CD14-positive monocyte (primary cell): ENCODE results near the gene JDP2. TPM values are rescaled to one million over a fixed set of nuclear protein-coding genes. Genes with fewer than 3 reads are reported as not detected.

Experiments used
- DNase-seq, 3 donors: peaks; one replicate each; pipeline ENCODE4 v3.0.0-alpha.2; 2011 to 2022
- H2AFZ ChIP-seq: 2 replicates; pipeline ENCODE4 v1.6.0; 2012; ENCODE audit warnings: mild to moderate bottlenecking, low read depth, low read length, inconsistent platforms; ENCODE audit not compliant: insufficient read depth, poor library complexity, severe bottlenecking
- H3K27ac ChIP-seq, 2 donors: 1 replicate in 1 of 2; 2 replicates in 1 of 2; pipeline ENCODE4 v1.5.1; 2012 to 2013; ENCODE audit warnings: low read length in 2 of 2, control low read depth in 1 of 2, inconsistent platforms in 1 of 2, low read depth in 1 of 2, mild to moderate bottlenecking in 1 of 2
- H3K27me3 ChIP-seq, 2 donors: one replicate each; pipeline versions ENCODE4 v1.6.0 to v1.6.1; 2011 to 2013; ENCODE audit warnings: low read length in 2 of 2; ENCODE audit not compliant: control insufficient read depth in 2 of 2, insufficient read depth in 2 of 2
- H3K36me3 ChIP-seq, 2 donors: replicated peaks in 1 of 2; 1 replicate in 1 of 2; 2 replicates in 1 of 2; pipeline versions ENCODE4 v1.5.1 to v1.6.1; 2012 to 2013; ENCODE audit warnings: low read length in 2 of 2, control low read depth in 1 of 2, inconsistent platforms in 1 of 2, mild to moderate bottlenecking in 1 of 2; ENCODE audit not compliant: insufficient read depth in 2 of 2, control insufficient read depth in 1 of 2
- H3K4me1 ChIP-seq, 2 donors: 1 replicate in 1 of 2; 2 replicates in 1 of 2; pipeline versions ENCODE4 v1.5.1 to v1.6.1; 2012 to 2013; ENCODE audit warnings: low read length in 2 of 2, control low read depth in 1 of 2, inconsistent platforms in 1 of 2, mild to moderate bottlenecking in 1 of 2, moderate library complexity in 1 of 2; ENCODE audit not compliant: insufficient read depth in 2 of 2, control insufficient read depth in 1 of 2
- H3K4me2 ChIP-seq: replicated peaks from 2 replicates; pipeline ENCODE3; 2012; ENCODE audit warnings: low read length, moderate library complexity, mild to moderate bottlenecking; ENCODE audit not compliant: poor library complexity, severe bottlenecking; ENCODE audit errors: extremely low read depth
- H3K4me3 ChIP-seq, 3 experiments: fragments of 200-600 bp in 1 of 3; sonication (generic) in 1 of 3; replicated peaks in 1 of 3; 1 replicate in 2 of 3; 2 replicates in 1 of 3; pipeline ENCODE4 v1.5.1; 2011 to 2013; ENCODE audit warnings: low read length in 3 of 3, mild to moderate bottlenecking in 3 of 3, control low read depth in 2 of 3, low read depth in 2 of 3, inconsistent platforms in 1 of 3, moderate library complexity in 1 of 3
- H3K79me2 ChIP-seq: 2 replicates; pipeline ENCODE4 v1.6.0; 2012; ENCODE audit warnings: mild to moderate bottlenecking, control low read depth, inconsistent platforms, low read length, moderate library complexity; ENCODE audit not compliant: insufficient read depth
- H3K9ac ChIP-seq: 2 replicates; pipeline ENCODE4 v1.6.0; 2017; ENCODE audit warnings: low read length, mild to moderate bottlenecking; ENCODE audit not compliant: insufficient read depth, poor library complexity, severe bottlenecking
- H3K9me3 ChIP-seq, 2 donors: replicated peaks in 1 of 2; 1 replicate in 1 of 2; 2 replicates in 1 of 2; pipeline versions ENCODE4 v1.5.1 to v1.6.1; 2012 to 2013; ENCODE audit warnings: low read length in 2 of 2, control low read depth in 1 of 2; ENCODE audit not compliant: control insufficient read depth in 1 of 2, insufficient read depth in 1 of 2
- H4K20me1 ChIP-seq: 2 replicates; pipeline ENCODE4 v1.6.0; 2012; ENCODE audit warnings: mild to moderate bottlenecking, low read length, control low read depth, moderate library complexity; ENCODE audit not compliant: insufficient read depth
- H3K27ac Mint-ChIP-seq, 7 donors: one replicate each; pipeline ENCODE4 v1.8.0; 2020; ENCODE audit warnings: mild to moderate bottlenecking in 7 of 7, mixed read lengths in 7 of 7, moderate library complexity in 6 of 7, inconsistent platforms in 2 of 7
- H3K27me3 Mint-ChIP-seq, 3 donors: one replicate each; pipeline ENCODE4 v1.8.0; 2021 to 2022; ENCODE audit warnings: low read depth in 3 of 3, mild to moderate bottlenecking in 3 of 3, mixed read lengths in 3 of 3, moderate library complexity in 3 of 3, inconsistent platforms in 1 of 3
- H3K36me3 Mint-ChIP-seq, 2 donors: one replicate each; pipeline ENCODE4 v1.8.0; 2020; ENCODE audit warnings: mixed read lengths in 2 of 2, inconsistent platforms in 1 of 2, mild to moderate bottlenecking in 1 of 2
- H3K4me1 Mint-ChIP-seq: one replicate; pipeline ENCODE4 v1.8.0; 2020; ENCODE audit warnings: mild to moderate bottlenecking, mixed read lengths
- H3K4me3 Mint-ChIP-seq, 2 donors: one replicate each; pipeline ENCODE4 v1.8.0; 2020; ENCODE audit warnings: mild to moderate bottlenecking in 2 of 2, mixed read lengths in 2 of 2, moderate library complexity in 1 of 2
- H3K9me3 Mint-ChIP-seq, 7 donors: one replicate each; pipeline ENCODE4 v1.8.0; 2020 to 2022; ENCODE audit warnings: mixed read lengths in 7 of 7, mild to moderate bottlenecking in 6 of 7, moderate library complexity in 6 of 7, inconsistent platforms in 2 of 7
- WGBS: methylation state at CpG from one replicate; pipeline ENCODE4 v1.1.5; 2013; ENCODE audit warnings: missing lambda C conversion rate; ENCODE audit not compliant: insufficient coverage; 5-methylcytosine and 5-hydroxymethylcytosine counted together
- intact Hi-C, 2 donors: fragments of 100-400 bp; cut with micrococcal nuclease; formaldehyde crosslinking; loops; one replicate each; pipeline versions ENCODE4 v1.15.0 to v1.15.1; 2023
- polyA plus RNA-seq, 3 donors: library from polyadenylated mRNA; depleted of rRNA in 1 of 3; unstranded in 2 of 3; stranded (reverse) in 1 of 3; fragments of 300-500 nt in 2 of 3; fragments of >200 nt in 1 of 3; fragmentation: Illumina TruSeq in 2 of 3; gene quantifications; 1 replicate in 2 of 3; 2 replicates in 1 of 3; pipeline ENCODE4 v1.2.3, GENCODE V29; 2012 to 2021
- TF ChIP-seq, protein P1 (sequence below): fragments of 200-600 bp; IDR thresholded peaks from one replicate; pipeline ENCODE4 v1.8.0; 2022; ENCODE audit warnings: antibody characterized with exemption, mild to moderate bottlenecking

The JDP2 gene
- polyA plus RNA-seq, 3 donors, result 3.5 to 69.2 (median 14.2) TPM

DNA sequence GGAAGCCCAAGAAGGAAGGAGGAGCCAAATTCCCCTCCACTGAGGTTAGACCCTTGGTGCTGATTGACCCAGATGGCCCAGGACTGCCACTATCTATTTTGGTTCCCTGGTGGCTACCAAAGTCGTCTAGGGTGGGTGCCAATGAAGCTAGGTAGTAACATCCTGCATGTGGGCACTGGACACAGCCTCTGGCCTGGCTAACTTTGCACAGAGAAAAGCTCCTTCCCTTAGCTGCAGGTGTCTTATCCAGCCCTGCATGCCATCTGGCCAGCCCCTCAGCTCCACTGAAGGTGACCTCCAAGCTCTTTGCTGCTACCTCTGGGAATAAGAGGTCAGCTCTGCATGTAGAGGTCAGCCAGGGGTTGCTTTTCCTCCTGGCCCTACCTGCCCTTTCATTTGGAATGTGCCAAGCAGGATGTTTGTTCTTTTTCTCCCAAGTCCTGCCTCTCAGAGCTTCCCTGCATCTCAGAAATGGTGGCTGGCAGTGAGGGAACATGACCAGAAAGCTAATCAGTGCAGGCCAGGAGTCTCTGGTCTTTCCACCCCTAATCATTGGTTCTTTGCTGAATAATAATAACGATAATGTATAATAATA, 34.0 kb downstream of the JDP2 start:
- peaks cover 20% of the 10 kb centered on the region for H3K4me1 Mint-ChIP-seq

GRCh38 chr14:75464626-75465025, 36.8 kb downstream of the JDP2 start:
- H4K20me1 ChIP-seq, result peaks cover 100% of the 10 kb centered on the region
- Mint-ChIP-seq H3K9me3 (no peaks in the 10 kb centered on the region), H3K4me3 (no peak overlapping the region), H3K36me3 (peaks cover 83 to 93% of the 10 kb centered on the region in 2 donors), H3K4me1 (no peaks in the 10 kb centered on the region), H3K27ac (peak overlapping the region in 4 of 7 donors; percentile 35 to 68 (median 54)), H3K27me3 (peaks cover 0 to 4% (median 0%) of the 10 kb centered on the region in 3 donors)
- H3K27ac ChIP-seq, result peak overlapping the region in 1 of 2 donors; percentile 49
- H3K4me3 ChIP-seq, result no peak overlapping the region
- H3K4me1 ChIP-seq, result no peaks in the 10 kb centered on the region
- 100% methylated on average over 5 of the region's 6 CpGs for WGBS
- TF ChIP-seq, protein P1, sequence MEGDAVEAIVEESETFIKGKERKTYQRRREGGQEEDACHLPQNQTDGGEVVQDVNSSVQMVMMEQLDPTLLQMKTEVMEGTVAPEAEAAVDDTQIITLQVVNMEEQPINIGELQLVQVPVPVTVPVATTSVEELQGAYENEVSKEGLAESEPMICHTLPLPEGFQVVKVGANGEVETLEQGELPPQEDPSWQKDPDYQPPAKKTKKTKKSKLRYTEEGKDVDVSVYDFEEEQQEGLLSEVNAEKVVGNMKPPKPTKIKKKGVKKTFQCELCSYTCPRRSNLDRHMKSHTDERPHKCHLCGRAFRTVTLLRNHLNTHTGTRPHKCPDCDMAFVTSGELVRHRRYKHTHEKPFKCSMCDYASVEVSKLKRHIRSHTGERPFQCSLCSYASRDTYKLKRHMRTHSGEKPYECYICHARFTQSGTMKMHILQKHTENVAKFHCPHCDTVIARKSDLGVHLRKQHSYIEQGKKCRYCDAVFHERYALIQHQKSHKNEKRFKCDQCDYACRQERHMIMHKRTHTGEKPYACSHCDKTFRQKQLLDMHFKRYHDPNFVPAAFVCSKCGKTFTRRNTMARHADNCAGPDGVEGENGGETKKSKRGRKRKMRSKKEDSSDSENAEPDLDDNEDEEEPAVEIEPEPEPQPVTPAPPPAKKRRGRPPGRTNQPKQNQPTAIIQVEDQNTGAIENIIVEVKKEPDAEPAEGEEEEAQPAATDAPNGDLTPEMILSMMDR, result no peak
- DNase-seq, result no peak
- no peak overlapping the region for H2AFZ ChIP-seq
- intact Hi-C loops, result no loop called here
- H3K36me3 ChIP-seq, result peaks cover 85 to 100% of the 10 kb centered on the region in 2 donors
- H3K9ac ChIP-seq, result no peak overlapping the region
- no peak overlapping the region for H3K4me2 ChIP-seq
- H3K27me3 ChIP-seq, result no peaks in the 10 kb centered on the region
- H3K9me3 ChIP-seq, result no peaks in the 10 kb centered on the region
- H3K79me2 ChIP-seq, result peaks cover 52% of the 10 kb centered on the region

More for the DNA sequence above, 34.0 kb downstream of the JDP2 start:
- Mint-ChIP-seq H3K4me3 (no peak overlapping the region), H3K27me3 (peaks cover 0 to 4% (median 0%) of the 10 kb centered on the region in 3 donors), H3K36me3 (peaks cover 80 to 93% of the 10 kb centered on the region in 2 donors), H3K27ac (peak overlapping the region in 2 of 7 donors; percentile 57 to 68), H3K9me3 (peaks cover 0 to 3% (median 0%) of the 10 kb centered on the region in 7 donors)
- H3K4me1 ChIP-seq, result peaks cover 5 to 9% of the 10 kb centered on the region in 2 donors
- WGBS, result 80% methylated on average over 1 of the region's 2 CpGs
- intact Hi-C loops, result no loop called here
- H4K20me1 ChIP-seq, result peaks cover 100% of the 10 kb centered on the region
- H3K27me3 ChIP-seq, result no peaks in the 10 kb centered on the region
- no peak overlapping the region for H3K4me3 ChIP-seq
- peaks cover 64% of the 10 kb centered on the region for H3K79me2 ChIP-seq
- H2AFZ ChIP-seq, result no peak overlapping the region
- peak overlapping the region in 1 of 2 donors; percentile 36 for H3K27ac ChIP-seq
- no peaks in the 10 kb centered on the region for H3K9me3 ChIP-seq
- DNase-seq, result no peak
- no peak overlapping the region for H3K4me2 ChIP-seq
- H3K9ac ChIP-seq, result no peak overlapping the region
- H3K36me3 ChIP-seq, result peaks cover 71 to 99% of the 10 kb centered on the region in 2 donors
- TF ChIP-seq, protein P1, result no peak
